OCI-M2 (cell line): ENCODE results near the gene SRSF1.
"Not testable (repeated sequence)": the region's sequence is repeated elsewhere in the genome, so short reads cannot be mapped to it uniquely, and the experiment has no call there.

Source experiments
- DNase-seq: peaks from one replicate; lab custom pipeline; 2025; ENCODE audit not compliant: unreplicated experiment; lab: John Stamatoyannopoulos, UW

SRSF1 gene

GRCh38 chr17:58006924-58007780 is at the start of gene SRSF1:
Gene SRSF1 (minus strand): TSS chr17:58007246. CDS start chr17:58007137, 109 bp downstream.
- peak; percentile 85 for DNase-seq

- no peak for DNase-seq
Measured at GRCh38 chr17:58056476-58056875, 49.4 kb upstream of the SRSF1 start.

GRCh38 chr17:58054641-58055040 is 47.6 kb upstream of the SRSF1 start:
- no peak for DNase-seq

GRCh38 chr17:58052945-58053715 is 46.1 kb upstream of the SRSF1 start:
- no peak for DNase-seq

GRCh38 chr17:58052407-58052806 is 45.4 kb upstream of the SRSF1 start:
- no peak for DNase-seq

GRCh38 chr17:58051468-58051867 is 44.4 kb upstream of the SRSF1 start:
- DNase-seq, result no peak

GRCh38 chr17:58050966-58051365 is 43.9 kb upstream of the SRSF1 start:
- no peak for DNase-seq

GRCh38 chr17:58049533-58049932 is 42.5 kb upstream of the SRSF1 start:
- DNase-seq, result no peak

- DNase-seq, result no peak
Measured at GRCh38 chr17:58047376-58048150, 40.5 kb upstream of the SRSF1 start.

GRCh38 chr17:58046239-58047094 is 39.4 kb upstream of the SRSF1 start:
- DNase-seq, result no peak

- not testable (repeated sequence) for DNase-seq
Measured at GRCh38 chr17:58044256-58044655, 37.2 kb upstream of the SRSF1 start.

GRCh38 chr17:58043221-58044181 is 36.5 kb upstream of the SRSF1 start:
- DNase-seq, result no peak

- DNase-seq, result no peak
Measured at GRCh38 chr17:58041161-58041560, 34.1 kb upstream of the SRSF1 start.

GRCh38 chr17:58040386-58040785 is 33.3 kb upstream of the SRSF1 start:
- no peak for DNase-seq

- no peak for DNase-seq
Measured at GRCh38 chr17:58039975-58040374, 32.9 kb upstream of the SRSF1 start.

- no peak for DNase-seq
Measured at GRCh38 chr17:58032691-58033415, 25.8 kb upstream of the SRSF1 start.

- no peak for DNase-seq
Measured at GRCh38 chr17:58028578-58028977, 21.5 kb upstream of the SRSF1 start.

GRCh38 chr17:58020401-58020800 is 13.4 kb upstream of the SRSF1 start:
- DNase-seq, result no peak

- no peak for DNase-seq
Measured at GRCh38 chr17:58019521-58019920, 12.5 kb upstream of the SRSF1 start.
